GM19351 (cell line): ENCODE data around the gene KLRF1.

Source experiments
- ATAC-seq: cut with Tn5 transposase; IDR thresholded peaks from one replicate; pipeline ENCODE4 v1.9.1; 2021; ENCODE audit warnings: mild to moderate bottlenecking, moderate library complexity; ENCODE audit not compliant: unreplicated experiment

KLRF1 gene

DNA sequence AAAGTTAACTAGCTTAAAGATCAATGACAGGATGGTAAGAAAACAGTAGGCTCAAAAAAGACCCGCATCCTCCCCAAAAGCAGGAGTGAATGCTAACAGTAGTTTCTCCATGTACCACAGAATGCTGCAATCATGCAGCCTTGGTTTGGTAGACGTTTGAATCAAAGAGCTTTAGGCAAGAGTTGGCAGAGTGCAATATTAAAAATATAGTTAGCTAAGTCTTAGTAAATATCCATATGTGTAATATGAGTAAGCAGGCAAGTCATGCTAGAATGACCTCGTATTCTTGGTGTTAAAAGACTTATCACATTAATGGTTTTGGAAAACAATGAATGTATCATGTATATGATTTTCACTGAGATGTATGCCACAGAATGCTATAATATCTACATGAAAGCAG, 18.8 kb upstream of the KLRF1 start:
- ATAC-seq, result no peak

DNA sequence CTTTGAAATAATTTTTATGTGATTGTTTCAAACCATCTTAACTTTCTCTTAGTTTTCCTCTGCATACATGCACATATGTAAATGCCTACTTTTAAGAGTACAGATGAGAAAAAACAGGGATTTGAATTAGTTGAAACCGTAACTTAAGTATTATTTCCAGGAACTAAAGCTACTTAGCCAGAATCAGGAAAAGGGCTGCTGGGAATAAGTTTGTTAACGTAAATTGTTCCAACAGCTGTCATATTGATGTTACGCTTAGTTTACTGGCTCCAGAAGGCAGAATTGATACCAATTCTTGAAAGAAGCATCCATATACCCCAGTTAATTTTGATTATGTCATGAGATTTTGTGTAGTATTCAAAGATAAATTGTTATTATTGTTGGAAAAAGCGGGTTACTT, 17.9 kb upstream of the KLRF1 start:
- no peak for ATAC-seq

DNA sequence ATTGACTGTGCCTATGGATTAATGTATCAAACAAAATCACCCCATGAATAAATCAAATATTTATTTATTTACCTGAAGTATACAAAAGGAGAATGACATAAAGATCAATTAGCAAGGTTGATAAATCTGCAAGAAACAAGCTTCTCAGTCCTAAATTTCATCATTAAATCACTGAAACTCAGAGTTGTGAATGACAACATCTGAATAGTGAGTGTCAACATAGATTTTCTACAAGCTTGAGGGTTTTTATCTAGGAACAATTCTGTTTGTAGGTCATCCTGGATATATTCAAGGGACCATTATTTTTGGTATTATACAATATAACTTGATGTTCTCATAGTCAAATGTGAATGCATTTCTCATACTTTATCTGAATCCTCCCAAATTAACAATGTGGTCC, 17.4 kb upstream of the KLRF1 start:
- no peak for ATAC-seq

DNA sequence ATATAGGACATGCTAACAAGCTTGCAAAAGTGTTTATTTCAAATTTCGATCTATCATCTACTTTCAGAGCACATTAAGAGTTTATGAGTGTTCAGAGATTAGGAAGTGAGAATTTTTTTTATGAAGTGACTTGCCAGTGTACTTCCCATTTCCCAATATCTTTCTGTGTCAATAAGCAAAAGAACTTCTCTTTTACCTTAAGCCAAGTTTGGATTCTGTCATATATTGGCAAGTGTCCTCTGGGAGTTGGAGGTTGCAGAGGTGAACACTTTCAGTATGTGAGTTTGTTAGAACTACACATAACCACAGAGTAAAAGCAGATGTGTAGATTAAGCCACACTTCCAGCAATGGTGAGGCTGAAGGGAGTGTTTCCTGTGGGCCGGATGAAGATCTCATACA, 16.6 kb upstream of the KLRF1 start:
- ATAC-seq, result no peak

DNA sequence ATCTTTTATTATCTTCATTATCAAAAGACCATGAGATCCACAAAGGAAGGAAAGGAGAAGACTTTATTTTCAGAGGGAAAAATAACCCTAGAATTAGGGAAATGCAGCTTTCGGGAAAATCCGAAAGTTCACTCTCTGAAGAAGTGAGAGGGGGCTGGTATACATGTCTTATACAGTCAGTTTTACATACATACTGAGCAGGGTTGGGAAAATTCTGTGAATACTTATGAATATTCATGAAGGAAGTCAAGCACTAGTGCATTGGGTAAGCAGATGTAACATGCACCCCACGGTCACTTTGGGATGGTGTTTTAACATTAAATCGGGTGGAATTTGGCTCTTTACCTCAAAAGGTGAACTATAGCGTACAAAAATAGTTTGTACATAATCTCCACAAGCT, 15.7 kb upstream of the KLRF1 start:
- ATAC-seq, result no peak

- ATAC-seq, result peak; percentile 96
These were observed 13.2 kb upstream of the KLRF1 start for GRCh38 chr12:9813821-9814798.

DNA sequence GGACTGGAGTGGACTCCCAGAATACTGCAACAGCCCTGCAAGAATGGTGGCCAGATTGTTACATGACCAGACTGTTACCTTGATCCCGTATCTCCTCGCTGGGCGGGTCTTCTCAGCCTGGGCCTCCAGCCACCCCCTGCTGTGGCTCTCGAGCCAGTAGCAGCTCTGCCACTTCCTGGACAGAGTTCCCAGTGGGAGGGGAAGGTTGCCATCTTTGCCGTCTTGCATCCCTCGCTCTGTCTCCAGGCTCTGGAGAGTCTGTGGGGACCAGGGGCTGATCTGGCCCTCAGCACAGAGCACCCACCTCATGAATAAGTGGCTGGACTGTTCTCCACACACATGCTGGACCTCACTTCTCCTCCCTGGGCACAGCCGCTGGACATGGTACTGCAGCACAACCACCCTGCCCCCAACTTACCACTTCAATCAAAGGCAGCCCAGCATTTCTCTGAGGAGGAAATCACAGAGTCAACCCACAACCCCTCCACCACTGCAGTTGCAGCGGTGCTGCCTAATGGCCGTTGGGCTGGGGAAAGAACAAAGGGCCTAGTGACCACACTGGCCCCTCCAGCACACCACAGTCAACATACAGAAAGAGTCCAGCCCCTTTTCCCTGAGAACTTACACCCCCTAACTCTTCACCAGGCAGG, 6.9 kb upstream of the KLRF1 start:
- no peak for ATAC-seq

DNA sequence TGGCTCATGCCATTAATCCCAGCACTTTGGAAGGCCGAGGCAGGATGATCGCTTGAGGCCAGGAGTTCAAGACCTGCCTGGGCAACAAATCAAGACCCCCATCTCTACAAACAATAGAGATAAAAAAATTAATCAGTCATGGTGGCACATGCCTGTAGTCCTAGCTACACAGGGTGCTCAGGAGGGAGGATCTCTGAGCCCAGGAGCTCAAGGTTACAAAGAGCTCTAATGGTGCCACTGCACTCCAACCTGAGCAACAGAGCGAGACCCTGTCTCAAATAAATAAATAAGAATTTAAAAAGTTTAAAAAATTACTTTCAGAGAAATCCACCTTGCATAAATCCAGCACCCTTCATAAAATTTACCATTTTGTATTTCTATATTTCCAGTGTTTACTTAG, 2.2 kb downstream of the KLRF1 start:
- no peak for ATAC-seq

DNA sequence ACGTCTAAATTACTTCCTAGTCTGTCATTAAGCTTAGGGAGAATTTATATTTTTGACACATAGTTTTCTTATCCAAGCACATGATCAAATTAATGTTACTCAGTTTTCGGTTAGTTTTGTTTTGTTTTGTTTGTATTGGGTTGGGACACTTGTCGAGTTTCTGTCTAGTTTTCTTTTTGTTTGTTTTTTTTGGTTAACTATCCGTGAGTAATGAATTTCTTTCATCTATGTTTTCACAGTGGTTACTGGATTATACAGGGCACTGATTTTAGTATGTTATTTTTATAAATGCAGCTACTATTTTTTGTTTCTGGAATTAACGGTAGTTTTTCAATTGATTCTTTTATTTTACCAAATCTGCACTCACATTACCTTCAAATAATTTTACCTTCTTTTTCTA, 2.7 kb downstream of the KLRF1 start:
- ATAC-seq, result no peak

GRCh38 chr12:9831720-9832119, 4.4 kb downstream of the KLRF1 start:
- no peak for ATAC-seq

DNA sequence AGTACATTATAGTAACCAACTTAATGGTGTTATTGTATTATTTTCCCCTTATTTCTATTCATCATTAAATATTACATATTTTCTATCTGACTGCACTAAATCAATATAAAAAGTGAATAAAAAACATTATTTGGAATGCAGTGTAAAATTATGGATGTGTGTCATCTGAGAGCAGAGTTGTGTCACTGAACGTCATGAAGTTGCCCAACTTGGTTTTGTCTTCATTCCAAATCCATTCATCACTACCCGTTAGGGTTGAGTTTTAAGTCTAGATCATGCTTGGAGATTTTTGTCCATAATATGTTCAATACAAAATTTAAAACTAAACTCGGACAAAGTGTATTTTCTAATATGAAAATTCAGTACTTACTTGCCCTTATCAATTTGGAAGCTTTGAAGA, 16.1 kb downstream of the KLRF1 start:
- no peak for ATAC-seq

DNA sequence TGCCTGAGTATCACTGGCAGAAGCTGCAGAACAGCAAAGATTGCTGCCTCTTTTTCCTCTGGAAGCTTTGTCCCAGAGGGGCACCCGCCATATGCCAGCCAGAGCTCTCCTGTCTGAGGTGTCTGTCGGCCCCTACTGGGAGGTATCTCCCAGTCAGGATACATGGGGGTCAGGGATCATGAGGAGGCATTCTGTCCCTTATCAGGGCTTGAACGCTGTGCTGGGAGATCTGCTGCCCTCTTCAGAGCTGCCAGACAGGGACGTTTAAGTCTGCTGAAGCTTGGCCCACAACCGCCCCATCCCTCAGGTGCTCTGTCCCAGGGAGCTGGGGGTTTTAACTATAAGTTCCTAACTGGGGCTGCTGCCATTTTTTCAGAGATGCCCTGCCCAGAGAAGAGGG, 21.6 kb downstream of the KLRF1 start:
- ATAC-seq, result no peak

GRCh38 chr12:9851050-9851449, 23.8 kb downstream of the KLRF1 start:
- no peak for ATAC-seq

DNA sequence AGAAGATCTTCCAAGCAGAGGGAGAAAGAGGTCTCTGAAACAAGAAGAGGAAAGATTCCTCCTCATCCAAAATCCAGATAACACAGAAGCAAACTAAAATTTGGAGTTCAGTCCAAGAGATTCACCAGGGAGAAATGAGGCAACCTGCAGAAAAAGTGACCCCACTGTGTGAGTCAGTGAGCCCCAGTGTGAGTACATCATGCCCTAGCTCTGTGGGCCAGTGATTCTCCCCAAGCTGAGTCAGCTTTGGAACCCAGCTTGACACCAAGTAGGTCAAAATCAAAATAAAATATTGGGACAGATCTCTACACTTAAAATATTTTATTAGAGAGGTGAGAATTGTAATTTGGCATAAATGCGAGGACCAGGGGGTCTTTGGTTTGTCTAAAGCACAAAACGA, 24.6 kb downstream of the KLRF1 start:
- no peak for ATAC-seq

GRCh38 chr12:9856151-9856550, 28.9 kb downstream of the KLRF1 start:
- no peak for ATAC-seq

- no peak for ATAC-seq
These were observed 29.6 kb downstream of the KLRF1 start for GRCh38 chr12:9856894-9857293.

- ATAC-seq, result no peak
These were observed 30.9 kb downstream of the KLRF1 start for GRCh38 chr12:9858135-9858534.

- no peak for ATAC-seq
These were observed 37.8 kb downstream of the KLRF1 start for GRCh38 chr12:9864913-9865675.

DNA sequence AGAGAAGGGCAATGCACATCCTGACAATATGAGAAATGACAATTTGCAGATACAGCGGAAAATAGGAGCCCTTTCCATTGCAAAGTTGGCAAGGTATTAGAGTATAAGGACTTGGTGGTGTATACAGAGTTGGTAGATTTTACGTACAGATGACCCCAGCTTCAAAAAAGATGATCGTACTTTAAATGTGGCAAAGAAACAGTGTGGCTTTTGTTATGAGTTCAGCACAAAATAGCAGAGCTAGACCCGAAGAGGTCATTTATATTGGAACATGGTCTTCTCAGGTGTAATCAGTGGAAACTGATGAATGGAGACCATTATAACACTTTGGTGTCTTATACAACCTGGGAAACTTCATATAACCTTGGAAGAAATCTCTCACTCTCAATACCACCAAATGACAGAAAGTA, 39.6 kb downstream of the KLRF1 start:
- no peak for ATAC-seq

- ATAC-seq, result no peak
These were observed 40.2 kb downstream of the KLRF1 start for GRCh38 chr12:9867531-9867930.

DNA sequence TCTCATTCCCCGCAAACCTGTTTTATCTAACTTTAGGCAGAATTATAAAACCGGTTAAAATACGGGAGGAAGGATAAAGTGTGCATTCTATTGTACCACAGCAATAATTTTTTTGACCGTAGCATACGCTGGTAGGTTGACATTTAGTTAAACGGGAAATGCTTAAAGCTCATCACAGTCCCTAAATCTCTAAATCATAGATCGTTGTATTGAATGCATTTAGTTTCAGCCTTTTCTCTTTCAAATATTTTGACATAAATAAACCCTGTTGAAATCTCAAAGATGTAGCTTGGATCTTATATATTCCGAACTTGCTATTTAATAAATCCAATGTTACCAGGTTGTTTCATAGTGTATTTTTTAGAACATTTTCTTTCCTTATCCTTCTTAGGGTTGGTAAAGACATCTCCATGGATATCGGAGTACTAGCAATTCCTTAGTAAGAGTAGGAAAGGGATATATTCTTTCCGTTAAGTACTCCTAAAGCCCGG, 41.1 kb downstream of the KLRF1 start:
- no peak for ATAC-seq

DNA sequence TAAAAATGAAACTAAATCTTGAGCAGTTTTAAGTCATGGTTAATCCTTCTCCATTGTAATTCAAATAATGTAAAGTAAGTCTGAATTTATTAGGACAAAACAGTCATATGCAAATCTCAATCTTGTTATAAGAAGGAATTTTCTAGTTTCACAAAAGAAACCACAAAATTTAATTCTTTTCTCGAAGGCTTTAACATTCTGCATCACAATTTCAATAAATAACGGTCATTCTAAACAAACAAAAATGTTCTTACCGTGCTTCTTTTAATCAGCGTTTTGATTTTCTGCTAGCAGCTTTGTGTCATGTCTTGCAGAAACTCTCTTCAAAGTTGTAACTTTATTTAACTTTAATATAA, 41.6 kb downstream of the KLRF1 start:
- no peak for ATAC-seq
